ENCODE data around the gene ANKRD26.

- TF ChIP-seq CTCF (IDR thresholded peaks at IDR 0.05 in 8 of 11, conservative IDR thresholded peaks at IDR 0.05 in 3 of 11), result no peak
- TF ChIP-seq POLR2A (IDR thresholded peaks at IDR 0.05), result no peak
- TF ChIP-seq POLR2AphosphoS5 (IDR thresholded peaks at IDR 0.05), result no peak
These were observed 586 bp upstream of the ANKRD26 start for GRCh38 chr10:27100813-27101347.

All from spleen (tissue), 7 donors.